NCI-H526 (cell line): ENCODE results near the gene PCYT1A.
"Not testable (repeated sequence)": the region's sequence is repeated elsewhere in the genome, so short reads cannot be mapped to it uniquely, and the experiment has no call there.

Experiments used
- DNase-seq, 2 experiments: peaks; one replicate each; lab custom pipeline; 2025; lab: John Stamatoyannopoulos, UW

Gene PCYT1A

DNA sequence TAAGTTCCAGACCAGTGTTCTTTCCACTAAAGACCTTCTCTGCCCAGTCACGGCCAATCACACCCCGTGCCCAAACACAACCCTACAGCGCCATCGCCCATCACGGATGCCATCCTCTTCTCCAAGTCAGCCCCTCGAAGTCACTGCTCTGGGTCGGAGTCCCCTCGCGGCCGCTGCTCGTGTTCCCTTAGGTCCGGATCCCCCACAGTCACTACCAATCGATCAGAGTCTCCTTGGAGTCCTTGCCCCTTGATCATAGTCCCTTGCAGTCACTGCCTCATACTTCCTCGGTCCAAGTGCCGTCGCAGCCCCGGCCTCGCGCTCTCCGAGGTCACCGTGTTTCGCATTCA is 461 bp downstream of the PCYT1A start:
- DNase-seq, result peak in 1 of 2 experiments; percentile 58

DNA sequence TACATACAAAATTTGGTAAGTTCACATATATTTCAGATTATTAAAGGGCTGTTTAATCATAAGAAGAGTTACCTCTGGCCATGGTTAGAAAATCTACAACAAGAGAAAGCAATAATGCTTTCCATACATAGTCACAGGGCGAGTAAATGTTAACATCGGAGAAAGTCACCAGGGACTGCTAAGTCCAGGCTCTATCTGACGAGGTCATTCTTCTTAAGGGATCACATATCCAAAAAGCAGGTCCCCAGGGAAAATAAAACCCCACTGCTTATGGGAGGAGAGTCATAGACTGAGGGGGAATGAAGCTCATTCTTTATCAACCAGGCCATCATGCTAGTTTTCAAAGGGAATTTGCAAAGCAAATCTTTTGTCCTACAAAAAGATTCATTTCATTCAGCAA is 3.1 kb downstream of the PCYT1A start:
- peak; percentile 86 to 93 for DNase-seq

DNA sequence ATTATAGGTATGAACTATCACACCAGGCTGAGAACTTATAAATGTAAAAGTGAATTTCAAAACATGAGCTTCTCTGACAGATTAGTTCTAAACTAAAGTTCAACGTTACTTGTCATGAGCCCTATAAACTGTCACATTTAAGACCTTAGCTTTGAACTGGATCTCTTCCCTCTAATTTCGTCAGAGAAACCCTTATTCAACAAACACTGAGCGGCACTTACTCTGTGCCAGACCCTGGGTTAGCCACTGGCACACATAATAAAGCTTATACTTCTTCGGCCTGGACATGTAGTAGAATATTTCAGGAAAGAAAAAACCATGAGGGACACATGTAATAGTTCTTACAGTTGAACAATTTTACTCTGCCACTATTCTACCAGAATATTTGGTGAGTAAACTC is 5.6 kb downstream of the PCYT1A start:
- no peak for DNase-seq

DNA sequence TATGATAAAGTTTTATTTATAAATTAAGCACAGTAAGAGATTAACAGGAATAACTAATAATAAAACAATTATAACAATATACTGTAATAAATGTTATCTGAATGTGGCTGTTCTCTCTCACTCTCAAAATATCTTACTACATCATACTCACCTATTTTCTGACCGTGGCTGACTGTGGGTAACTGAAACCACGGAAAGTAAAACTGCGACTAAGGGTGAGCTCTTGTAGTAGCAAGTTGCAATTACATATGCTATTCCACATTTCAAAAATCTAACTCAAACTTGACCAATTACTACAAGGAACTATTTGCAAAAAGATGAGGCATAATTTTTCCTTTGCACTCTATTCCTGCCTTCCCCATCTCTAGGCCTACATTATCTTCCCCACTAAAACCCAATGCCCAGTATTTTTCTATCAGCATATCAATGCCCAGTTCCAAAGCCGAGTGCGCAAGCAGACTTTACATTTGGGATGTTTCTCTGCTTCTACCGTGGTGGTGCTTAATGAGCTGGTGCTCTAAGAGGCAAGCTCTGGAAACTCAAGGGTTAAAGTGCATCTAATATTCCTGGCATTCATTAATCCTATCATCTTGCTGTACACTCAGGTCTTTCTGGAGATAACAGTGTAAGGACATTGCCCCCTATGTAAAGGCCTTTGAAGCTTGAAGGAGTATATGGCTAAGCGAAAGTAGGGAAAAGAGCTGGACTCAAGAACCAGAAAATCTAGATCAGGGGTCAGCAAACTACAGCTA is 6.7 kb downstream of the PCYT1A start:
- no peak for DNase-seq

- no peak for DNase-seq
Observed at GRCh38 chr3:196275126-196275525, 12.4 kb downstream of the PCYT1A start.

DNA sequence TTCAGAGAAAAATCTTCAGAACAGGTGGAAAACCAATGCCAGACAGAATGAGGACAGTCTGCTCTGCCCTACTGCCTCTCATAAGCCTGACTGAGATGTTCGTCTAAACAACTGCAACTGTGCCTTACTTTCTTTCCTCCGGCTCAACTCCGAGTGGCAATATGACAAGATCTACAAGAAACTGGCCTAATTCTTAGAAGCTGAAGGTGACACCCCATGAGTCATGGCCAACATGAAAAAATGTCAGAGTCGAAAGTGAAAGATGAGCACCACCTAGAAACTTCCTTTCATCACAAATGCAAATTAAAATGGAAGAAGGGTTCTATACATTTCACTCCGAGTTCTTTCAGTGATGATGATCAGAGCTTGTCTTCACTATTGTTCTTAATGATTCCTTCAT is 12.9 kb downstream of the PCYT1A start:
- DNase-seq, result no peak

DNA sequence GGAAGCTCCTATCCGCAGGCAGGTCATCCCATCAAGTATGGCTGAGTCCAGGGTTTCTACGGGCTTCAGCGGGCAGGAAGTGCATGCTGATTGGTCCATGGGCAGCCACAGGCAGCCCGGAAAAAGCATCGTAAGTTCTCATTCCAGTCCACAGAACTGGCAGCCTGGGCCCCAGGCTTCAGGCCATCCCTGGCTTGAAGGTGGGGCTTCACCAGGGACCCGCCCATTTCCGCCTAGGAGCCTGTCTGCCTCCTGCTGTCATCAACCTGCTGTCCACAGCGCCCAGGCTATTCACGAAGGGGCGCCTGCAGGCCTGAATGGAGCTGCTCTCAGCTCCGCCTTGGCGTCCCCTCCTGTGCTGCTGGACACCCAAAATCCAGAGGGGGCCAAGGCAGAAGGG is 13.9 kb downstream of the PCYT1A start:
- no peak for DNase-seq

DNA sequence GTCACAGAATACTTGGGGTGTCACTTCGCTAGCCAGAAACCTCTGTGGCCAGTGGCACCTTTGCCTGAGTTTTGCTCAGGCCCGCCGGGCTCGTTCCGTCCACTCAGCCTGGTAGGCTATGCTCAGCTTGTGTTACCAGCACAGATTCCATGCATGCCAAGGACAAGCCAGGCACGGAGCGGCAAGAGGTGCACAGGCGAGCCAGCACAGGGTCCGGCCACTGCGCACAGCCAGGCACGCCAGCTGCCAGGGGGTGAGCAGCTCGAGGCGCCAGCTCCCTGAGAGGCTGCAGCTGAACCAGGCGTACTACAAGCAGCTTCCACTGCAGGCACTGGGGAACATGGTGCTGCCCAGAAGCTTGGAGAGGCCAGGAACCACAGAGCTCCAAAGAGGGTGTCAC is 14.7 kb downstream of the PCYT1A start:
- no peak for DNase-seq

DNA sequence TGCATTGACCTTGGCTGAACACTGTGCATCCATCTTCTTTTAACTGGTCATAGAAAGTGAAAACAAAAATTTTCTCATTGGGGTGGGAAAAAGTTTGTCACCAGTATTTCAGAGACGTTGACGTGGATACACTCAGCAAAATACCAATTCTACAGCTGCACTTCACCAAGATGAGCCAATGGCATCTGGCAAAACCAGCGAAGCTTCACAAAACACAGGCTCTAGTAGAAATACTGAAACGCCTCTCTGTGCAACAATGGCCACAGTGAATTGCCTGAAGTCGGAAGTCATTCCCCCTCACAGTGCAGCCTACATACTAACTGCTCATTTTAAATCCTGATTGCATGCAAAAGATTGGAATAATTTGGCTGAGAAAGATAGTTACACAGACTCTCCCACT is 17.0 kb downstream of the PCYT1A start:
- no peak for DNase-seq

DNA sequence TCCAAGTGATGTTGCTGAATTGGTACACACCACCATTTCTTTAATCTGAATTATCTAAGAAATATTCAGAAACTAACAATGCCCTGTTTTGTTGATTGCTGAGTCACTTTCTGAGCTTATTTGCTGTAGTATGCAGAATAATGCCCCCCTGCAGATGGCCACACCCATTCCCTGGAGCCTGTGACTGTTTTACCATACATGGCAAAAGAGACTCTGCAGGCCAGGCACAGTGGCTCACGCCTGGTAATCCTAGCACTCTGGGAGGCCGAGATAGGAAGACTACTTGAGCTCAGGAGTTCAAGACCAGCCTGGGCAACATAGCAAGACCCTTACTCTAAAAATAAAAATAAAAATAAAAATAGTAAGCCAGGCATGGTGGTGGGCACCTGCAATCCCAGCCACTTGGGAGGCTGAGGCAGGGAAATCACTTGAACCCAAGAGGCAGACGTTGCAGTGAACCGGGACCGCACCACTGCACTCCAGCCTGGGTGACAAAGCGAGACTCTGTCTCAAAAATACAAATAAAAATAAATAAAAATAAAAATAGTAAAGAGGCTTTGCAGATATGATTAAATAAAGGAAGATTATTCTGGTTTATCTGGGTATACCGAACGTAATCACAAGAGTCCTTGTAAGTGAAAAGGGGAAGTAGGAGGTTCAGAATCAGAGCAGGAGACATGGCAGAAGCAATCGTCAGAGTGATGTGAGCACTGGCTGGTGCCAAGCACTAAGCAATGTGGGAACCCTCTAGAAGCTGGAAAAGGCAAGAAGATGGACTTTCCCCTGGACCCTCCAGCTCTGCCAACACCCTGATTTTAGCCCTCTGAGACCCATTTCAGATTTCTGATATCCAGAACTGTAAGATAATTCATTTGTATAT is 19.0 kb downstream of the PCYT1A start:
- no peak for DNase-seq

- DNase-seq, result no peak
Observed at GRCh38 chr3:196263819-196264218, 23.7 kb downstream of the PCYT1A start.

DNA sequence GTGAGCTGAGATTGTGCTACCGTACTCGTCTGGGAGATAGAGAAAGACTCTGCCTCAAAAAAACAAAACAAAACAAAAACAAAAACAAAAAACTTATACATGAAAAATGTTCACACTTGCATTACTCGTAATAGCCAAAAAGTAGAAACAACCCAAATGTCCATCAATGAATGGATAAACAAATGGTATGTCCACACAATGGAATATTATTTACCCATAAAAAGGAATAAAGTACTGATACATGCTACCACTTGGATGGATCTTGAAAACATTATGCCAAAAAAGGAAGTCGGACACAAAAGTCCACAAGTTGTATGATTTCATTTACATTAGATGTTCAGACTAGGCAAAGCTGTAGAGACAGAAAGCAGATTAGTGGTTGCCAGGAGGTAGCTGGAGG is 26.7 kb downstream of the PCYT1A start:
- DNase-seq, result no peak

DNA sequence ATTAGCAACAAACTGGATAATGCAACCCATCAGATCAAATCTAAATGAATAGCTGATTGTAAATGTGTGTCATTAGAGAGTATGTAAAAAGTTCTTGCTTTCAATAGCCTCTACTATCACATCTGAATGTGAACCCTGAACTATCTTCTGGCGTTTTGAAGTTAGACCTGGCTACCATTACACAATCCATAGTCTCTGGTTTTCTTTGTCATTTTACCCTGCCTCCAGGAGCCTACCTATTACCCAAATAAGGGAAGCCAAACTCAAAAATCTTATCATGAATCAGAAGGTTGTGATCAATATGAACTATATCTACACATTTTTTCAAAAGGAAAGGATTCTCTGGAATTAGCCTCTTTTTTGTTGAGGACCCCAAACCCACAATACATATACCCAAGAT is 31.8 kb downstream of the PCYT1A start:
- no peak for DNase-seq

DNA sequence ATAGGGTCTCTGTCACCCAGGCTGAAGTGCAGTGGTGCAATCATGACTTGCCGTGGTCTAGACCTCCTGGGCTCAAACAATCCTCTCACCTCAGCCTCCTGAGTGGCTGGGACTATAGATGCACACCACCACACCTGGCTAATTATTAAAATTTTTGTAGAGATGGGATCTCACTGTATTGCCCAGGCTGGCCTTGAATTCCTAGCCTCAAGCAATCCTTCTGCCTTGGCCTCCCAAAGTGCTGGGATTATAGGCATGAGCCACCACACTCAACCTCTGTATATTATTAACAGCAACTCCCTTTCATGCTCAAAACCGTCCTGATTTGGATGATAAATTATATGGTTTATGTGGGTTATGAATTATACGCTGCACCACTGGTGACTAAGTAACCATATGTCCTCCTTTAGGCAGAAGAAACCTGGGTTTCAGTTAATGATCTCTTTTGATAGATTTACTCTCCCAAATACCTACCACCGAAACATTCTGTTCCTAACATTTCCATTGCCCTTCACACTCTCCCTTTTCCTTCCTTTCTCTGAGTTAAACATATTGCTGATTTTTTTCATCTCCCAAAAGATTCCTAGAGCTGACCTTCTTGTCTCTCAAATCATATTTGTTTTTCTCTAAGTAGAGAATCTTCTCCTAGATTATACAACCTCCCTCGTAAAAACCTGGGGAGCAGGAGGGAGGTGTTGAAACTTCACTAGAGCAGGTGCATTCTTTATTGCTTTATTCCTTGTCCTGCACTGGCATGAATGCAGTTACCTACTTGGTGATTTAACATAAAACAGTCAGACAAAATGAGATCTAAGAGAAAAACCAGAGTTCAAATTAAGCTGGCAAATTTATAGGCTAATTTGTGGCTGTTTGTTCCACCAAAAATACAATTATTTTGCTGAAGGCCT is 32.9 kb downstream of the PCYT1A start:
- no peak for DNase-seq

DNA sequence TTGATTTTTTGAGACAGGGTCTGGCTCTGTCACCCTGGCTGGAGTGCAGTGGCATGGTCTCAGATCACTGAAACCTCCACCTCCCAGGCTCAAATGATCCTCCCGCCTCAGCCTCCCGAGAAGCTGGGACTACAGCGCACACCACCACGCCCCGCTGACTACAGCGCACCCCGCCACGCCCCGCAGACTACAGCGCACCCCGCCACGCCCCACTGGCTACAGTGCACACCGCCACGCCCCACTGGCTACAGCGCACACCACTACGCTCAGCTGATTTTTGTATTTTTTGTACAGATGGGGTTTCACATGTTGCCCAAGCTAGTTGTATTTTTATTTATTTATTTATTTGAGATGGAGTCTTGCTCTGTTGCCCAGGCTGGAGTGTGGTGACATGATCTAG is 35.6 kb downstream of the PCYT1A start:
- no peak for DNase-seq

- no peak for DNase-seq
Observed at GRCh38 chr3:196246612-196247308, 40.8 kb downstream of the PCYT1A start.

DNA sequence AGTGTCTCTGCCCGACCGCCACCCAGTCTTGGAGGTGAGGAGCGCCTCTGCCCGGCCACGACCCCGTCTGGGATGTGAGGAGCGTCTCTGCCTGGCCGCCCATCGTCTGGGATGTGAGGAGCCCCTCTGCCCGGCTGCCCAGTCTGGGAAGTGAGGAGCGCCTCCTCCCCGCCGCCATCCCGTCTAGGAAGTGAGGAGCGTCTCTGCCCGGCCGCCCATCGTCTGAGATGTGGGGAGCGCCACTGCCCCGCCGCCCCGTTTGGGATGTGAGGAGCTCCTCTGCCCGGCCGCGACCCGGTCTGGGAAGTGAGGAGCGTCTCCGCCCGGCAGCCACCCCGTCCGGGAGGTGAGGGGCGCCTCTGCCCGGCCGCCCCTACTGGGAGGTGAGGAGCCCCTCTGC is 43.4 kb downstream of the PCYT1A start:
- DNase-seq, result not testable (repeated sequence)

DNA sequence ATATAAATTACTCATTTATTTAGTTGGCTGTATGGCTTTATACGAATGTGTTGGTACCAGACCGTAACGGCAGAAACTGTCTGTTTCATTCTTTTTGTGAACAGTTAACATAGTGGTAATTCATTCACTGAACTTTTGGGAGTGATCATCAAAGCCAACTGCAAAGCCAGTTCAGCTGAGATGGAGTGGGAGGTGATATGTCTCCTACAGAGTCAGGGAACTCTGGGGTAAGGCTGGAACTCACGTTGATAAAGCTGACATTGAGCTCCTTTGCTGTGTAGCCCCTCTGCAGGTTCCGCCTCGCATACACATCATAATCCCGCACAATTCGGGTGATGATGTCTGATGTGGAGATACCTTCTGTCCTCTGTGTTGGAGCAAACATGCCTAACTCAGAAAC is 45.8 kb downstream of the PCYT1A start:
- DNase-seq, result no peak

DNA sequence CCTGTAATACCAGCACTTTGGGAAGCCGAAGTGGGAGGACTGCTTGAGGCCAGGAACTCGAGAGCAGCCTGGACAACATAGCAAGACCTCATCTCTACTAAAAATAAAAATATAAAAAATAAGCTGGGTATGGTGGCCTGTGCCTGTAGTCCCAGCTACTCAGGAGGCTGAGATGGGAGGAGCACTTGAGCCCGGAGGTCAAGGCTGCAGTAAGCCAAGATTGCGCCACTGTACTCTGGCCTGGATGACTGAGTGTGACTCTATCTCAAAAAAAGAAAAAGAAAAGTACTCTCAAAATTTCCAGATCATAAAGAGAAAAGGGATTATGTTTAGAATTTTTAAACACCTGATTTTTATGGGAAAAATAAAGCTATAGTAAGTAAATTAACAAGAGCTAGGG is 47.1 kb downstream of the PCYT1A start:
- DNase-seq, result no peak

DNA sequence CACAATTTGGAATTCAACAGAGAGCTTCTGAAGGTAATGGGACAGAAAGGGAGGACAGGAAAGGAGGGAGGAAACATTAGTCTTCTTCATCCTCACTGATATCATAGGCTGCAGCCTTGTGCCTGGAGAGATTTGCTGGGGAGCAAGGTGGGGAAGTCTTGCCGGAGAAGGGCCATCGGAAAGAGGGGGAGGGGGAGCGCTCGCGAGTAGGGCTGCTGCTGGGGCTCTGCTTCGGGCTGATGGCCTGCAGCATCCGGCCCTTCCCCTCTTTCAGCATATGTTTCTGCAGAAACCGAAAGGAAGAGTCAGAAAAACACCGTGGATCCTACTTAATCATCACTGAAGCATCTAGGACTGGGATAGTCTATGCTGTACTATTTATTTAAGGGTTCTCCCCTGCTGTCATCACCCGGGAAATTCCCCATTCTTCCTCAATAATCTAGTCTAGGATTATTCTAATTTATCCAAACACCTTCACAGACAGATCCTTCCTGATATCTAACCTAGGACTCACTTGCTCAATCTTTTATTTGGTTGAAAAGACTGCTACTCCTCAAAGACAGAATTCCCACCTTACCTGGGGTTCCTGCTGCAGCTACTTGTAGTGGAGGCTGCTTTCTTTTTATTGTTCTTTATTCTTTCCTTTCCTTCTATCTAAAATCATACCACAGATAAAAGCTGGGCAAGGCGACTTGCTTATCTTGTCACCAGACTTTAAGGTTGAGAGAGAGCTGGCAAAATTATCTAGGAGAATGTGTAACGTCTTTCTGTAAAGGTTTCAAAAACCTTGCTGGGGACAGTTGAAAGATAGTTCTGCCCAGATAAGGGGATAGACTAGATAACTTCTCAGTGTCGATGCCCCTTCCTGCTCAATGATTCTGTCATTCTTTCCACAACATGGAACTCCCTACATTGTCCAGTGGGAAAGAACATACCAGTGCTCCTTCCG is 48.6 kb downstream of the PCYT1A start:
- DNase-seq, result no peak

GRCh38 chr3:196237203-196237602 is 50.3 kb downstream of the PCYT1A start:
- no peak for DNase-seq
